PC-3 (cell line): ENCODE results near the gene ALKBH5. TPM values are rescaled to one million over a fixed set of nuclear protein-coding genes. Genes with fewer than 3 reads are reported as not detected.

Source experiments
- ATAC-seq: fragments of 200-7000 bp; cut with Tn5 transposase; 2 replicates; pipeline ENCODE4 v1.9.1; 2020; ENCODE audit warnings: mild to moderate bottlenecking, moderate library complexity
- Bru-seq: library from RNA; stranded (reverse); fragments of 400-500 nt; gene quantifications from one replicate; lab custom pipeline; 2021; lab: Mats Ljungman, UMichigan
- BruChase-seq, 2 experiments: library from RNA; stranded (reverse); fragments of 400-500 nt; gene quantifications; one replicate each; lab custom pipeline; 2021; lab: Mats Ljungman, UMichigan
- BruUV-seq: library from RNA; stranded (reverse); fragments of 400-500 nt; replicated peaks from 2 replicates; lab custom pipeline; 2021; lab: Mats Ljungman, UMichigan
- CTCF ChIA-PET: fragments of 300-600 bp; sonication (Branson Sonifier 250); formaldehyde crosslinking; loops from one replicate; lab custom pipeline; 2022; ENCODE audit warnings: antibody characterized with exemption; lab: Charles Lee
- POLR2A ChIA-PET: fragments of 300-600 bp; sonication (Branson Sonifier 250); formaldehyde crosslinking; loops from one replicate; lab custom pipeline; 2022; ENCODE audit warnings: antibody characterized with exemption; ENCODE audit not compliant: unreplicated experiment; lab: Charles Lee
- DNase-seq: peaks from one replicate; pipeline ENCODE4 v3.0.0-alpha.2; 2015
- H2AFZ ChIP-seq: fragments of 300-600 bp; sonication (generic); 2 replicates; pipeline ENCODE4 v1.6.0; 2016; ENCODE audit warnings: antibody characterized with exemption, low read length
- H3F3A ChIP-seq: fragments of 300-600 bp; sonication (generic); one replicate; pipeline ENCODE4 v1.6.0; 2017; ENCODE audit warnings: antibody characterized with exemption, low read length, control low read depth, mild to moderate bottlenecking; ENCODE audit not compliant: unreplicated experiment
- H3K27ac ChIP-seq: fragments of 300-600 bp; sonication (generic); 2 replicates; pipeline ENCODE4 v1.5.1; 2016; ENCODE audit warnings: mild to moderate bottlenecking, low read length
- H3K27me3 ChIP-seq: fragments of 300-600 bp; sonication (generic); 2 replicates; pipeline ENCODE4 v1.6.1; 2016; ENCODE audit warnings: low read length, mixed read lengths
- H3K36me3 ChIP-seq: fragments of 300-600 bp; sonication (generic); 2 replicates; pipeline ENCODE4 v1.6.1; 2016; ENCODE audit warnings: low read depth, mixed run types, low read length, mixed read lengths
- H3K4me1 ChIP-seq: fragments of 300-600 bp; sonication (generic); 2 replicates; pipeline ENCODE4 v1.5.1; 2016; ENCODE audit warnings: low read length; ENCODE audit not compliant: insufficient read depth
- H3K4me2 ChIP-seq: fragments of 300-600 bp; sonication (generic); 2 replicates; pipeline ENCODE4 v1.6.0; 2016; ENCODE audit warnings: low read length
- H3K4me3 ChIP-seq: fragments of 300-600 bp; sonication (generic); 2 replicates; pipeline ENCODE4 v1.5.1; 2016; ENCODE audit warnings: mild to moderate bottlenecking, low read length, mixed read lengths
- H3K79me2 ChIP-seq: fragments of 300-600 bp; sonication (generic); 2 replicates; pipeline ENCODE4 v1.6.1; 2017; ENCODE audit warnings: low read length, mixed read lengths
- H3K9ac ChIP-seq: fragments of 300-600 bp; sonication (generic); 2 replicates; pipeline ENCODE4 v1.6.0; 2016; ENCODE audit warnings: mild to moderate bottlenecking, low read length
- H3K9me2 ChIP-seq: fragments of 300-600 bp; sonication (generic); replicated peaks from 2 replicates; pipeline ENCODE4 v1.6.1; 2016; ENCODE audit warnings: mixed run types, low read length, mixed read lengths
- H3K9me3 ChIP-seq: fragments of 300-600 bp; sonication (generic); 2 replicates; pipeline ENCODE4 v1.6.1; 2016; ENCODE audit warnings: low read length, mixed read lengths
- H4K20me1 ChIP-seq: fragments of 300-600 bp; sonication (generic); 2 replicates; pipeline ENCODE4 v1.6.1; 2016; ENCODE audit warnings: low read length, mixed read lengths
- EZH2 ChIP-seq: fragments of 300-600 bp; sonication (generic); IDR thresholded peaks from one replicate; pipeline ENCODE4 v1.6.1; 2017; ENCODE audit warnings: antibody characterized with exemption, mild to moderate bottlenecking, low read length; ENCODE audit not compliant: unreplicated experiment
- EZH2phosphoT487 ChIP-seq: fragments of 300-600 bp; sonication (generic); IDR thresholded peaks from 2 replicates; pipeline ENCODE4 v1.6.1; 2018; ENCODE audit warnings: mild to moderate bottlenecking, antibody characterized with exemption, low read length, borderline replicate concordance
- intact Hi-C: fragments of 100-400 bp; cut with micrococcal nuclease; formaldehyde crosslinking; loops from 2 replicates; pipeline ENCODE4 v1.9.0; 2023
- long read RNA-seq: library from polyadenylated mRNA; unstranded; transcript quantifications from one replicate; pipeline ENCODE4 v2.0.0, GENCODE V29; 2021; ENCODE audit not compliant: unreplicated experiment
- total RNA-seq: library from RNA; depleted of rRNA; stranded (reverse); fragments of >200 nt; gene quantifications from 2 replicates; pipeline ENCODE4 v1.2.3, GENCODE V29; 2014; rRNA removed
- TF ChIP-seq, protein P1 (sequence below): fragments of 300-600 bp; sonication (generic); conservative IDR thresholded peaks from 2 replicates; pipeline ENCODE4 v1.5.1; 2017; ENCODE audit warnings: antibody characterized with exemption, low read depth, mild to moderate bottlenecking, low read length

The ALKBH5 gene
- total RNA-seq (207 and 227 TPM in 2 replicates), Bru-seq, nascent RNA (percentile 77 among the genes with signal in this experiment), BruChase-seq, experiment 1, labeled RNA remaining after a 6-hour chase (percentile 93 among the genes with signal in this experiment), BruChase-seq, experiment 2, labeled RNA remaining after a 2-hour chase (percentile 85 among the genes with signal in this experiment)
- long read RNA-seq, transcript ALKBH5-201 (4 exons, 2,748 nt) = major isoform, 623 of 769 reads
- long read RNA-seq, partial matches to known transcripts = 123 of 769 reads
- long read RNA-seq, other reads (novel, unspliced or antisense) = 20 of 769 reads

DNA sequence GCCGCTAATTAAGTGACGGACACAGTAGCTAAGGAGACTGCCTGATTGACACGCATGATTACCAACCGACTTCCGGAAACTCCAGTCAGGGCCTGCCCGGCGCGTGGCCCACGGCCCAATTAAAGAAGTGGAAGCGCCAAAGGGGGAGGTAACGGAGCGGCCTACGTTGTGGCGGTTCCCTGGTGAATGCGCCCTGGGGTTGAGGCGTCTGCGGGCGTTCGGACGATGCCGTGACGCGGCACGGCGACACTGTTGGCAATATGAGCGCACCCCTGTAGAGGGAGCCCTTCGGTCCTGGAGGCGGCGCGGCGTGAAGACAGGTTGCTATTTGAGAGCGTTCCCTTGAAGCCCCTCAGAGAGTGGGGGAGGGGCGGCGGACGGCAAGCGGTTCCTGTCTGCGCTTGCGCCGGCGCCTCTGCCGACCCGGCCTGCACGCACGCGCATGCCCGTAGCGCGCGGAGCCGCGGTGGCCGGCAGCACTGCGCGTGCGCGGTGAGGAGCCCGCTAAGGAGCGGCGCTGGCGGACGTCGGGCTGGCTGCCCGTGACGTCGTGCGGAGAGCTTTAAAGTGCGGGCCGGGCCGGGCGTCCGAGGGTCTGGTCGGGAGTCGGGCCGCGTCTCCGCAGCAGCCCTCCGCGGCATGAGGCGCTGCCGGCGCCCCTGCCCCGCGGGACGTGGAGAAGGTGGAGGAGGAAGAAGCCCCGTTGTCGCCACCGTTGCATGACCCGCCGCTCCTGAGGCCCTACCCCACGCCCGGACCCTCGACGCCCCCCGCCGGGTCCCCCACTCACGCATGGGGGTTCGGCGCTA, at the start of gene ALKBH5:
TSS of gene ALKBH5 (plus strand) at position 495 of the 809 bp plus-strand sequence. CDS start 416 bp downstream, outside the sequence.
- ATAC-seq (peak; percentile 81), DNase-seq (peak; percentile 99)
- H3K9me2 ChIP-seq = no peaks in the 10 kb centered on the region
- POLR2A ChIA-PET = no interaction called here
- H3F3A ChIP-seq = no peaks in the 10 kb centered on the region
- peaks cover 6% of the 10 kb centered on the region; the same call in 1 of the 2 replicates for H3K36me3 ChIP-seq
- H2AFZ ChIP-seq = peak within 1 kb of the TSS; percentile 95
- H3K4me3 ChIP-seq = peak within 1 kb of the TSS; percentile 95
- TF ChIP-seq, protein P1, sequence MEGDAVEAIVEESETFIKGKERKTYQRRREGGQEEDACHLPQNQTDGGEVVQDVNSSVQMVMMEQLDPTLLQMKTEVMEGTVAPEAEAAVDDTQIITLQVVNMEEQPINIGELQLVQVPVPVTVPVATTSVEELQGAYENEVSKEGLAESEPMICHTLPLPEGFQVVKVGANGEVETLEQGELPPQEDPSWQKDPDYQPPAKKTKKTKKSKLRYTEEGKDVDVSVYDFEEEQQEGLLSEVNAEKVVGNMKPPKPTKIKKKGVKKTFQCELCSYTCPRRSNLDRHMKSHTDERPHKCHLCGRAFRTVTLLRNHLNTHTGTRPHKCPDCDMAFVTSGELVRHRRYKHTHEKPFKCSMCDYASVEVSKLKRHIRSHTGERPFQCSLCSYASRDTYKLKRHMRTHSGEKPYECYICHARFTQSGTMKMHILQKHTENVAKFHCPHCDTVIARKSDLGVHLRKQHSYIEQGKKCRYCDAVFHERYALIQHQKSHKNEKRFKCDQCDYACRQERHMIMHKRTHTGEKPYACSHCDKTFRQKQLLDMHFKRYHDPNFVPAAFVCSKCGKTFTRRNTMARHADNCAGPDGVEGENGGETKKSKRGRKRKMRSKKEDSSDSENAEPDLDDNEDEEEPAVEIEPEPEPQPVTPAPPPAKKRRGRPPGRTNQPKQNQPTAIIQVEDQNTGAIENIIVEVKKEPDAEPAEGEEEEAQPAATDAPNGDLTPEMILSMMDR = peak; percentile 42; the same call in 1 of the 2 replicates
- TF ChIP-seq EZH2 = no peak
- no peaks in the 10 kb centered on the region for H3K9me3 ChIP-seq
- CTCF ChIA-PET = no interaction called here
- TSS peak; percentile 5 for BruUV-seq
- H3K9ac ChIP-seq = peak within 1 kb of the TSS; percentile 95
- H3K79me2 ChIP-seq = peaks cover 51% of the 10 kb centered on the region
- H4K20me1 ChIP-seq = peaks cover 43% of the 10 kb centered on the region
- H3K27me3 ChIP-seq = no peaks in the 10 kb centered on the region
- peaks cover 43% of the 10 kb centered on the region for H3K4me1 ChIP-seq
- intact Hi-C loops = loop anchor here (1.0 kb wide), 1 partner anchor 42 kb away; no protein-coding TSS in a partner anchor
- H3K27ac ChIP-seq = peak within 1 kb of the TSS; percentile 92
- peak within 1 kb of the TSS; percentile 94 for H3K4me2 ChIP-seq

DNA sequence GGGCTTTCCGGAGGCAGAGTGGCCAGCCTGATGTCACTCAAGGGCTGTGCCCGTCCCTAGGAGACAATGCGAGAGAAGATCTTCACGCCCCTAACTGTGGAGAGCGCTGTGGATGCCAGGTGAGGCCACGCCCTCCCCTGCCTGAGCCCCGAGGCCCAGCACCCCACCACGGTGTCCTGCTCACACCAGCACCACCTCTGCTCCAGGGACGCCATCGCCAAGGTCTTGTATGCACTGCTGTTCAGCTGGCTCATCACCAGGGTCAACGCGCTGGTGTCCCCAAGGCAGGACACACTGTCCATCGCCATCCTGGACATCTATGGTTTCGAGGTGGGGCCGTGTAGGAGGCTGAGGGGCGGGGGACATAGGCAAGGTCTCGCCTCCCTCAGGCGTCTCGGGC, 47.3 kb upstream of the ALKBH5 start:
- TF ChIP-seq, protein P1 = no peak
- no peak for TF ChIP-seq EZH2phosphoT487
- TF ChIP-seq EZH2 = no peak
- POLR2A ChIA-PET = no interaction called here

More for the DNA sequence above, 47.3 kb upstream of the ALKBH5 start:
- Histone ChIP-seq H3F3A (no peaks in the 10 kb centered on the region), H3K79me2 (no peaks in the 10 kb centered on the region), H3K9ac (no peak overlapping the region), H3K27me3 (no peaks in the 10 kb centered on the region), H3K9me3 (no peaks in the 10 kb centered on the region), H3K9me2 (no peaks in the 10 kb centered on the region), H4K20me1 (no peaks in the 10 kb centered on the region), H2AFZ (no peak overlapping the region), H3K4me2 (no peak overlapping the region), H3K4me3 (no peak overlapping the region), H3K4me1 (no peaks in the 10 kb centered on the region), H3K27ac (no peak overlapping the region), H3K36me3 (no peaks in the 10 kb centered on the region)
- intact Hi-C loops = no loop called here
- CTCF ChIA-PET = no interaction called here
- DNase-seq = no peak
- BruUV-seq = no TSS peak
- ATAC-seq = no peak
